Trophoblast cell (in vitro differentiated cells and primary cell): Measurements from ENCODE around the gene GLIPR1L2.

ENCODE experiments used
- DNase-seq, 2 donors: peaks; one replicate each; pipeline ENCODE4 v3.0.0-alpha.2; 2016
- H2AFZ ChIP-seq: 2 replicates; pipeline ENCODE4 v1.6.1; 2013; ENCODE audit warnings: low read length, moderate library complexity, mild to moderate bottlenecking; ENCODE audit not compliant: insufficient read depth, poor library complexity
- H2AK5ac ChIP-seq: 2 replicates; pipeline ENCODE4 v1.6.1; 2013; ENCODE audit warnings: mild to moderate bottlenecking, low read length
- H2BK120ac ChIP-seq: 2 replicates; pipeline ENCODE4 v1.6.1; 2013; ENCODE audit warnings: low read length, mild to moderate bottlenecking, moderate library complexity; ENCODE audit not compliant: insufficient read depth, poor library complexity
- H2BK12ac ChIP-seq: 2 replicates; pipeline ENCODE4 v1.6.1; 2013; ENCODE audit warnings: mild to moderate bottlenecking, low read length, moderate library complexity
- H2BK5ac ChIP-seq: 2 replicates; pipeline ENCODE4 v1.6.1; 2013; ENCODE audit warnings: low read length, low read depth, moderate library complexity, mild to moderate bottlenecking; ENCODE audit not compliant: poor library complexity
- H3K14ac ChIP-seq: 2 replicates; pipeline ENCODE4 v1.6.1; 2013; ENCODE audit warnings: mild to moderate bottlenecking, low read length
- H3K18ac ChIP-seq: 2 replicates; pipeline ENCODE4 v1.6.1; 2013; ENCODE audit warnings: mild to moderate bottlenecking, low read length
- H3K23ac ChIP-seq: 2 replicates; pipeline ENCODE4 v1.6.1; 2013; ENCODE audit warnings: low read length
- H3K27ac ChIP-seq: 2 replicates; pipeline ENCODE4 v1.5.1; 2013; ENCODE audit warnings: low read depth, mild to moderate bottlenecking, inconsistent platforms, low read length, moderate library complexity
- H3K27me3 ChIP-seq: 2 replicates; pipeline ENCODE4 v1.6.1; 2013; ENCODE audit warnings: inconsistent platforms, mild to moderate bottlenecking, low read length, moderate library complexity; ENCODE audit not compliant: insufficient read depth
- H3K36me3 ChIP-seq, 2 experiments: 1 replicate in 1 of 2; 2 replicates in 1 of 2; pipeline ENCODE4 v1.6.1; 2013; ENCODE audit warnings: low read length in 2 of 2, mild to moderate bottlenecking in 2 of 2, moderate library complexity in 1 of 2; ENCODE audit not compliant: insufficient read depth in 2 of 2, control insufficient read depth in 1 of 2
- H3K4ac ChIP-seq: 2 replicates; pipeline ENCODE4 v1.6.1; 2013; ENCODE audit warnings: low read depth, mild to moderate bottlenecking, low read length, moderate library complexity
- H3K4me1 ChIP-seq, 2 experiments: 1 replicate in 1 of 2; 2 replicates in 1 of 2; pipeline ENCODE4 v1.6.1; 2013; ENCODE audit warnings: low read length in 2 of 2, mild to moderate bottlenecking in 2 of 2, moderate library complexity in 1 of 2; ENCODE audit not compliant: insufficient read depth in 2 of 2, control insufficient read depth in 1 of 2
- H3K4me2 ChIP-seq: 2 replicates; pipeline ENCODE4 v1.6.1; 2013; ENCODE audit warnings: inconsistent platforms, mild to moderate bottlenecking, low read length, moderate library complexity
- H3K4me3 ChIP-seq: 2 replicates; pipeline ENCODE4 v1.5.1; 2013; ENCODE audit warnings: mild to moderate bottlenecking, low read depth, low read length, inconsistent platforms
- H3K79me1 ChIP-seq: one replicate; pipeline ENCODE4 v1.6.1; 2013; ENCODE audit warnings: low read length
- H3K79me2 ChIP-seq: 2 replicates; pipeline ENCODE4 v1.6.1; 2013; ENCODE audit warnings: low read length, mild to moderate bottlenecking; ENCODE audit not compliant: control insufficient read depth, insufficient read depth, poor library complexity
- H3K9ac ChIP-seq: 2 replicates; pipeline ENCODE4 v1.6.1; 2013; ENCODE audit warnings: mild to moderate bottlenecking, low read length
- H3K9me3 ChIP-seq: 2 replicates; pipeline ENCODE4 v1.6.1; 2013; ENCODE audit warnings: low read depth, mild to moderate bottlenecking, control low read depth, inconsistent platforms, low read length; ENCODE audit not compliant: insufficient read depth
- H4K12ac ChIP-seq: 2 replicates; pipeline ENCODE4 v1.6.1; 2013; ENCODE audit warnings: low read depth, mild to moderate bottlenecking, low read length, moderate library complexity
- H4K8ac ChIP-seq: 2 replicates; pipeline ENCODE4 v1.6.1; 2013; ENCODE audit warnings: low read depth, mild to moderate bottlenecking, low read length, moderate library complexity
- H4K91ac ChIP-seq: one replicate; pipeline ENCODE4 v1.6.1; 2013; ENCODE audit warnings: low read depth, mild to moderate bottlenecking, low read length, moderate library complexity
- WGBS: extraction: QIAGEN DNeasy Blood & Tissue Kit; methylation state at CpG from one replicate; pipeline ENCODE4 v1.1.7; 2013; ENCODE audit warnings: missing lambda C conversion rate; ENCODE audit not compliant: insufficient read length, insufficient coverage; ENCODE audit errors: extremely low coverage; 5-methylcytosine and 5-hydroxymethylcytosine counted together

The GLIPR1L2 gene

DNA sequence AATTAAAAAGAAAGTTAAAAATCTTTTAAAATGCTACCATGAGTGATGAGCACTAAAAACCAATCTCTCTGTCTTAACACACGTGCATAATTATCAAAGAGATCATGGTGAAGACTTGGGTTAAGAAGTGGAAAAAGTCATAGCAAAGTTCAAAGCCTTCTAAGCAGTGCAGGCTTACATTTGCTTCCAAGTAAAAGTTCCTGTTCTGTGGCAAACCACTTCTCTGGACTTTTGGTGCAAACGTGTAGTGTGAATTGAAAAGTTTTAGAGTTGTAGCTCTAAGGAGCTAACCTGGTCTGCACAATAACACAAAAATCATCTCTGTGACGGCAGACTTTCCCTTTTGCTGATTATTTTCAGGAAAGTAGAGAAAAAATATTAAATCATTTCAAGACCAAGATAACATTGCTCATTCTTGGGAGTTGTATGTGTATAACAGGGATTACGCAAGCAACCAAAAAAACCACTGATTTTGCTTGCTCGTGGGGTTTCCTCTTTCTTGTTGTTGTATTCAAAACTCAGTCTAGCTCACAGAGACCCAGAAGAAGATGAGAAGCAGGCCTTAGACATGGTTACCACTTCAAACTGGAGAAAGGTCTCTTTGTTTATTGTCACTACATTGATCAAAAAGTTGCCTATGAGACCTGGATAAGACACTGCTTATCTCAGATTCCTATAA is 87.4 kb downstream of the GLIPR1L2 start:
- H3K4me3 ChIP-seq = no peak overlapping the region
- no peak overlapping the region for H2BK5ac ChIP-seq
- peak in 1 of 2 donors; percentile 40 for DNase-seq
- H3K14ac ChIP-seq = no peak overlapping the region
- H2AK5ac ChIP-seq = no peak overlapping the region
- no peak overlapping the region for H3K4ac ChIP-seq
- no peaks in the 10 kb centered on the region for H3K9me3 ChIP-seq
- H3K23ac ChIP-seq = no peak overlapping the region
- no peak overlapping the region for H2AFZ ChIP-seq
- peaks cover 5% of the 10 kb centered on the region for H3K79me1 ChIP-seq
- no peak overlapping the region for H2BK120ac ChIP-seq
- H3K4me2 ChIP-seq = no peak overlapping the region
- H3K27ac ChIP-seq = no peak overlapping the region
- H3K27me3 ChIP-seq = no peaks in the 10 kb centered on the region
- no CpG with 5 or more reads among the region's 5 CpGs for WGBS
- H2BK12ac ChIP-seq = no peak overlapping the region
- H3K36me3 ChIP-seq = no peaks in the 10 kb centered on the region
- no peak overlapping the region for H4K91ac ChIP-seq
- H3K18ac ChIP-seq = no peak overlapping the region
- H4K12ac ChIP-seq = no peak overlapping the region
- H3K4me1 ChIP-seq = peaks cover 2 to 3% of the 10 kb centered on the region in 2 experiments
- no peaks in the 10 kb centered on the region for H3K79me2 ChIP-seq
- H4K8ac ChIP-seq = no peak overlapping the region
- H3K9ac ChIP-seq = no peak overlapping the region

DNA sequence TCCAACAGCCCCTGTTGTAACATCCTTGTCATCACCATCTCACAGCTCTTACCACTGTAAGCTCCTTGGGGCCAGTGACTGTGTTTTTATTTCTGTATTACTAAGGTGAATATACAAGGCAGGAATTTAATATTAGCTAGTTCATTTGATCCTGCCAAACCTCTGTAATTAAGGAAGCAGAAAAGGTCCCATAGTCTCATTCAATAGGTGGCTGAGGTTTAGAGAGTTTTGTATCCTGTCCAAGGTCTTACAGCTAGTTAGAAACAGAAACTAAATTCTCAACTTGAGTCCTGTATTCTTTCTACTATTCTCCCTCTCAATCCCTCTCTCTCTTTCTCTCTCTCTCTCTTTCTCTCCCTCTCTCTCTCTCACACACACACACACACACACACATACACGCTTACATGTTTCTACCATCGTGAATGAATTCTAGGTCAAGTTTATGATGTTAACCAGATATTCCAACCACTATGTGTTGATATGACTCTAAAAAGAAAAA is 89.1 kb downstream of the GLIPR1L2 start:
- Histone ChIP-seq H3K79me2 (no peaks in the 10 kb centered on the region), H3K79me1 (peaks cover 5% of the 10 kb centered on the region), H4K8ac (peak overlapping the region; percentile 48), H3K27ac (no peak overlapping the region), H2BK5ac (no peak overlapping the region), H3K9me3 (no peaks in the 10 kb centered on the region), H4K12ac (no peak overlapping the region), H2AFZ (no peak overlapping the region), H3K4ac (no peak overlapping the region), H3K18ac (no peak overlapping the region), H3K14ac (peak overlapping the region; percentile 60), H3K23ac (no peak overlapping the region), H3K9ac (no peak overlapping the region), H3K36me3 (no peaks in the 10 kb centered on the region), H2BK12ac (peak overlapping the region; percentile 77), H3K4me3 (no peak overlapping the region), H3K27me3 (no peaks in the 10 kb centered on the region), H4K91ac (peak overlapping the region; percentile 78), H3K4me1 (peaks cover 2 to 3% of the 10 kb centered on the region in 2 experiments), H3K4me2 (no peak overlapping the region), H2AK5ac (peak overlapping the region; percentile 64), H2BK120ac (peak overlapping the region; percentile 38)
- peak in 1 of 2 donors; percentile 14 for DNase-seq
- no CpG with 5 or more reads among the region's 2 CpGs for WGBS

DNA sequence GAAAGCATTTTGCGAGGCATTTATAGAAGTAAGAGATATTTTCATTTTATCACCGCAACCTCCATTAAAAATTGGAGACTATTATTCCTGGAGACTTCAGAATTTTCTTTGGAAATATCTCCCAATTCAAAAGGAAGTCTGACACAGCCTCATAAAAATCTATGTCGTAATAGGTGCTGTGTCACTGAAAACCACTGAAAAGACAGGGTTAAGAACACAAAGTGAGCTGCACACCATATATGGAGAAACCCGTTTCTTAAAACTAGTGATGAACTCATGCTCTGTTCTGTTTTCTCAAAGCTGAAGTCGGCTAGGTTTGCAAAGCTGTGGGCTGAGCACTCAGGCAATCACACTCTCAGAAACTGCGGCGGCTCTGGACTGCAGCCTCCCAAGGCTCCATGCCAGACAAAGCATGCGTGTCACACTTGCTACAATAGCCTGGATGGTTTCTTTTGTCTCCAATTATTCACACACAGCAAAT is 89.6 kb downstream of the GLIPR1L2 start, which contains the start of gene GLIPR1:
Gene GLIPR1, plus strand, starts transcription at position 287 of the 481 bp plus-strand sequence. Its CDS starts 126 bp downstream, at position 413.
- Histone ChIP-seq H2BK12ac (peak within 1 kb of the TSS; percentile 77), H3K4me1 (peaks cover 2 to 3% of the 10 kb centered on the region in 2 experiments), H3K27ac (peak within 1 kb of the TSS; percentile 75), H3K79me2 (no peaks in the 10 kb centered on the region), H2AK5ac (peak within 1 kb of the TSS; percentile 64), H3K4me2 (peak within 1 kb of the TSS; percentile 61), H2BK120ac (peak within 1 kb of the TSS; percentile 38), H3K9me3 (no peaks in the 10 kb centered on the region), H3K4me3 (no peak within 1 kb of the TSS), H3K4ac (no peak within 1 kb of the TSS), H2AFZ (no peak within 1 kb of the TSS), H3K14ac (peak within 1 kb of the TSS; percentile 60), H4K8ac (peak within 1 kb of the TSS; percentile 48), H3K18ac (no peak within 1 kb of the TSS), H3K9ac (no peak within 1 kb of the TSS), H3K36me3 (no peaks in the 10 kb centered on the region), H2BK5ac (peak within 1 kb of the TSS; percentile 11), H4K12ac (no peak within 1 kb of the TSS), H3K79me1 (peaks cover 5% of the 10 kb centered on the region), H3K23ac (no peak within 1 kb of the TSS), H4K91ac (peak within 1 kb of the TSS; percentile 78), H3K27me3 (no peaks in the 10 kb centered on the region)
- peak; percentile 83 to 95 for DNase-seq
- no CpG with 5 or more reads among the region's 8 CpGs for WGBS

DNA sequence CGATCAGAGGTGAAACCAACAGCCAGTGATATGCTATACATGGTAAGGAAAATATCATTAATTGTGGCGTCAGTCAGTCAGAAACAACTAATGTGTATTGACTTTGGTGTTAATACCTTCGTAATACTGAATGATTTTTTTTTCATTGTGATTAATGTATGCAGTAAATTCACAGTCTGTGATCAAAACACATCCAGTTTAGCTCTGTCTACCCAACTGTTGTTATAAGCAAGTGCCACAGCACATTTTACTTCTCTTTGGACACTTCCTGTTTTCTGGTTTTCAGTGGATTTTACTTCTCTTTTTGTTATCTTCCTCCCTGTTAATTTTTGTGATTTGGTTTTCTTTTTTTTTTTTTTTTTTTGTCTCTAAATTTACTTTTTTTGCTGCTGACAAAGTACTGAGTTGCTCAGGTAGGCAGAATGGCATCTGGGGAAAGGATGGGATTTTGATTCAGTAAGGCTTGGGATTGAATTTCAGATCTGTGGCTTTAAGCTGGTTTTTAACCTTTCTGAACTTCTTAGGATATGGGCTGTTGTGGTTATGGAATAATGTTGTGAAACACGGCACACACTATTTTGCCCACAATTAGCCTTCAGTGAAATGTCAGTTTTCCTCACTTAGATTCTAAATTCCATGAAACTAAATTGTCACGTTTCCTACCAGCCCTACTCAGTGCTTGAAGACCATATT is 90.3 kb downstream of the GLIPR1L2 start:
- no CpG with 5 or more reads among the region's 5 CpGs for WGBS
- DNase-seq = peak in 1 of 2 donors; percentile 53
- H3K4me1 ChIP-seq = peaks cover 2 to 3% of the 10 kb centered on the region in 2 experiments

More for the DNA sequence above, 90.3 kb downstream of the GLIPR1L2 start:
- Histone ChIP-seq H2BK12ac (no peak overlapping the region), H2BK120ac (no peak overlapping the region), H3K18ac (no peak overlapping the region), H3K79me1 (peaks cover 5% of the 10 kb centered on the region), H3K23ac (no peak overlapping the region), H2AK5ac (no peak overlapping the region), H3K4me2 (peak overlapping the region; percentile 61), H3K27ac (peak overlapping the region; percentile 75), H3K27me3 (no peaks in the 10 kb centered on the region), H4K8ac (no peak overlapping the region), H3K4ac (no peak overlapping the region), H3K4me3 (no peak overlapping the region), H4K91ac (no peak overlapping the region), H3K9ac (no peak overlapping the region), H2AFZ (no peak overlapping the region), H2BK5ac (peak overlapping the region; percentile 6), H4K12ac (no peak overlapping the region), H3K79me2 (no peaks in the 10 kb centered on the region), H3K14ac (no peak overlapping the region), H3K36me3 (no peaks in the 10 kb centered on the region), H3K9me3 (no peaks in the 10 kb centered on the region)
